H1 (cell line): ENCODE results near the gene YARS1. TPM values are rescaled to one million over a fixed set of nuclear protein-coding genes. Genes with fewer than 3 reads are reported as not detected.

Source experiments
- CTCF ChIA-PET: fragments of 300-600 bp; sonication (Branson Sonifier 250); formaldehyde crosslinking; loops from one replicate; lab custom pipeline; 2021; ENCODE audit not compliant: partially characterized antibody; lab: Charles Lee
- POLR2A ChIA-PET: fragments of 300-600 bp; sonication (Branson Sonifier 250); formaldehyde crosslinking; loops from one replicate; lab custom pipeline; 2021; ENCODE audit warnings: inconsistent platforms; ENCODE audit not compliant: partially characterized antibody; lab: Charles Lee
- DNase-seq, 2 experiments: peaks; one replicate each; pipeline versions ENCODE4 v3.0.0 to v3.0.0-alpha.2; 2010 to 2022; ENCODE audit warnings: low spot score in 2 of 2, low read depth in 1 of 2, mixed read lengths in 1 of 2
- FAIRE-seq: peaks from 2 replicates; lab custom pipeline; 2011; peaks lifted over from hg19 to GRCh38; lab: Jason Lieb, UNC
- H2AFZ ChIP-seq: 2 replicates; pipeline ENCODE4 v1.8.1; 2012; ENCODE audit warnings: low read length, inconsistent platforms
- H2AK5ac ChIP-seq: 2 replicates; pipeline ENCODE4 v1.6.1; 2013; ENCODE audit warnings: low read depth, low read length
- H2BK120ac ChIP-seq: replicated peaks from 2 replicates; pipeline ENCODE3; 2013; ENCODE audit warnings: low read depth, low read length, inconsistent platforms
- H2BK12ac ChIP-seq: 2 replicates; pipeline ENCODE4 v1.6.1; 2013; ENCODE audit warnings: low read depth, low read length
- H2BK15ac ChIP-seq: 2 replicates; pipeline ENCODE4 v1.6.1; 2013; ENCODE audit warnings: low read length
- H2BK20ac ChIP-seq: 2 replicates; pipeline ENCODE4 v1.6.1; 2013; ENCODE audit warnings: low read length
- H2BK5ac ChIP-seq: 2 replicates; pipeline ENCODE4 v1.6.1; 2013; ENCODE audit warnings: low read depth, low read length
- H3K14ac ChIP-seq: 2 replicates; pipeline ENCODE4 v1.6.1; 2013; ENCODE audit warnings: inconsistent platforms; ENCODE audit not compliant: insufficient read length
- H3K18ac ChIP-seq: 2 replicates; pipeline ENCODE4 v1.6.1; 2013; ENCODE audit warnings: low read length; ENCODE audit errors: extremely low read depth
- H3K23ac ChIP-seq: 2 replicates; pipeline ENCODE4 v1.6.1; 2013; ENCODE audit warnings: inconsistent platforms; ENCODE audit not compliant: insufficient read length
- H3K23me2 ChIP-seq: 2 replicates; pipeline ENCODE4 v1.6.1; 2013; ENCODE audit warnings: low read depth, low read length
- H3K27ac ChIP-seq: 2 replicates; pipeline ENCODE4 v1.6.1; 2011; ENCODE audit warnings: low read depth, low read length, inconsistent platforms
- H3K27me3 ChIP-seq, 4 experiments: replicated peaks in 1 of 4; 1 replicate in 1 of 4; 2 replicates in 3 of 4; pipeline versions ENCODE4 v1.6.1 to v1.8.1; 2011 to 2013; ENCODE audit warnings: low read length in 3 of 4, mild to moderate bottlenecking in 3 of 4, inconsistent platforms in 2 of 4, mixed read lengths in 2 of 4, moderate library complexity in 1 of 4; ENCODE audit not compliant: control insufficient read depth in 3 of 4, insufficient read depth in 3 of 4; ENCODE audit errors: extremely low read depth in 1 of 4
- H3K36me3 ChIP-seq, 4 experiments: 2 replicates each; pipeline versions ENCODE4 v1.6.1 to v1.8.1; 2011 to 2013; ENCODE audit warnings: mild to moderate bottlenecking in 4 of 4, low read length in 3 of 4, moderate library complexity in 2 of 4, control low read depth in 1 of 4, inconsistent platforms in 1 of 4; ENCODE audit not compliant: insufficient read depth in 4 of 4, control insufficient read depth in 2 of 4
- H3K4ac ChIP-seq: replicated peaks from 2 replicates; pipeline ENCODE3; 2013; ENCODE audit warnings: low read length, low read depth, mixed read lengths, inconsistent platforms; ENCODE audit not compliant: insufficient read length
- H3K4me1 ChIP-seq, 4 experiments: replicated peaks in 1 of 4; 1 replicate in 1 of 4; 2 replicates in 3 of 4; pipeline versions ENCODE4 v1.6.1 to v1.8.1; 2011 to 2013; ENCODE audit warnings: low read length in 3 of 4, inconsistent platforms in 2 of 4, mixed read lengths in 1 of 4; ENCODE audit not compliant: insufficient read depth in 4 of 4, control insufficient read depth in 3 of 4
- H3K4me2 ChIP-seq, 2 experiments: 2 replicates each; pipeline versions ENCODE4 v1.6.1 to v1.8.1; 2011 to 2013; ENCODE audit warnings: low read depth in 2 of 2, low read length in 2 of 2, control low read depth in 1 of 2, inconsistent platforms in 1 of 2, mild to moderate bottlenecking in 1 of 2; ENCODE audit not compliant: insufficient read depth in 1 of 2
- H3K4me3 ChIP-seq, 4 experiments: fragments of 200-600, 300-600 bp in 1 of 4; sonication (generic), shearing (Covaris generic), sonication (Bioruptor Twin) in 1 of 4; 2 replicates each; pipeline versions ENCODE4 v1.5.1 to v1.8.1; 2011 to 2016; ENCODE audit warnings: low read length in 4 of 4, low read depth in 3 of 4, control low read depth in 2 of 4, inconsistent platforms in 2 of 4, mild to moderate bottlenecking in 2 of 4, mixed read lengths in 1 of 4, moderate library complexity in 1 of 4; ENCODE audit not compliant: insufficient read depth in 2 of 4; ENCODE audit errors: extremely low read depth in 1 of 4
- H3K56ac ChIP-seq: replicated peaks from 2 replicates; pipeline ENCODE3; 2013; ENCODE audit warnings: low read depth, mild to moderate bottlenecking, mixed read lengths, low read length, inconsistent platforms; ENCODE audit not compliant: insufficient read length
- H3K79me1 ChIP-seq: 2 replicates; pipeline ENCODE4 v1.6.1; 2013; ENCODE audit warnings: low read depth, low read length, control low read depth
- H3K79me2 ChIP-seq, 2 experiments: 2 replicates each; pipeline versions ENCODE4 v1.6.1 to v1.8.1; 2012 to 2013; ENCODE audit warnings: low read length in 2 of 2, mild to moderate bottlenecking in 2 of 2, inconsistent platforms in 1 of 2; ENCODE audit not compliant: insufficient read depth in 2 of 2, control insufficient read depth in 1 of 2
- H3K9ac ChIP-seq, 4 experiments: replicated peaks in 1 of 4; 1 replicate in 1 of 4; 2 replicates in 3 of 4; pipeline versions ENCODE4 v1.6.1 to v1.8.1; 2011 to 2013; ENCODE audit warnings: low read depth in 3 of 4, low read length in 3 of 4, control low read depth in 2 of 4, mild to moderate bottlenecking in 2 of 4, moderate library complexity in 2 of 4, inconsistent platforms in 1 of 4; ENCODE audit errors: extremely low read depth in 1 of 4
- H3K9me3 ChIP-seq, 2 experiments: 2 replicates each; pipeline versions ENCODE4 v1.6.1 to v1.8.1; 2012 to 2013; ENCODE audit warnings: mild to moderate bottlenecking in 2 of 2, moderate library complexity in 2 of 2, control low read depth in 1 of 2, inconsistent platforms in 1 of 2, low read depth in 1 of 2, low read length in 1 of 2, mixed read lengths in 1 of 2; ENCODE audit not compliant: insufficient read depth in 2 of 2
- H4K20me1 ChIP-seq, 2 experiments: replicated peaks in 1 of 2; 2 replicates each; pipeline versions ENCODE3 to v1.8.1; 2011 to 2013; ENCODE audit warnings: inconsistent platforms in 2 of 2, low read length in 2 of 2, mild to moderate bottlenecking in 1 of 2; ENCODE audit not compliant: insufficient read depth in 2 of 2, control insufficient read depth in 1 of 2
- H4K5ac ChIP-seq: 2 replicates; pipeline ENCODE4 v1.6.1; 2013; ENCODE audit warnings: low read length, low read depth, mixed read lengths, inconsistent platforms; ENCODE audit not compliant: insufficient read length
- H4K8ac ChIP-seq: 2 replicates; pipeline ENCODE4 v1.8.0; 2013; ENCODE audit warnings: mild to moderate bottlenecking, moderate library complexity, low read length, inconsistent platforms; ENCODE audit not compliant: insufficient read depth; ENCODE audit errors: extremely low read depth
- H4K91ac ChIP-seq: replicated peaks from 2 replicates; pipeline ENCODE3; 2013; ENCODE audit warnings: low read length, mixed read lengths, inconsistent platforms; ENCODE audit not compliant: insufficient read length
- CBX8 ChIP-seq: fragments of 300-800, 300-1000 bp; sonication (generic); IDR thresholded peaks from 2 replicates; pipeline ENCODE4 v1.7.1; 2016; ENCODE audit warnings: low read depth, low read length, borderline replicate concordance
- HDAC6 ChIP-seq: IDR thresholded peaks from one replicate; pipeline ENCODE4 v1.7.1; 2012; ENCODE audit warnings: low read depth, mild to moderate bottlenecking, inconsistent platforms, low read length, moderate library complexity
- NRF1 ChIP-seq: IDR thresholded peaks from 2 replicates; pipeline ENCODE4 v1.6.1; 2011; ENCODE audit warnings: mild to moderate bottlenecking, low read depth, low read length, improper control_type of control experiment
- TEAD4 ChIP-seq: IDR thresholded peaks from 2 replicates; pipeline ENCODE4 v1.6.1; 2012; ENCODE audit warnings: low read depth, low read length, inconsistent platforms, mixed read lengths
- WGBS, 2 experiments: shearing (Covaris generic) in 1 of 2; methylation state at CpG; one replicate each; pipeline versions ENCODE4 v1.1.6 to v1.1.7; 2013 to 2015; ENCODE audit warnings: low lambda C conversion rate in 2 of 2, mixed read lengths in 2 of 2, inconsistent platforms in 1 of 2, low coverage in 1 of 2, missing lambda C conversion rate in 1 of 2; ENCODE audit not compliant: insufficient replicate concordance in 2 of 2, insufficient coverage in 1 of 2, insufficient read length in 1 of 2; ENCODE audit errors: extremely low coverage in 1 of 2, missing lambda C conversion rate in 1 of 2; 5-methylcytosine and 5-hydroxymethylcytosine counted together
- polyA plus RNA-seq, 7 experiments: library from polyadenylated mRNA; depleted of rRNA in 3 of 7; stranded (reverse) in 5 of 7; unstranded in 2 of 7; fragments of >200 nt in 5 of 7; fragments of 200-250 nt in 2 of 7; gene quantifications; 1 replicate in 5 of 7; 2 replicates in 1 of 7; 4 replicates in 1 of 7; pipeline versions ENCODE4 v1.2.1 to v1.2.3, GENCODE V29; 2011 to 2013; ENCODE audit warnings: missing spikeins in 2 of 7, mixed read lengths in 2 of 7
- total RNA-seq: library from RNA; stranded (reverse); fragmentation: NEBNext Ultra II Directional; extraction: Animal tissue kit (Norgen Biotek cat#: 25700); gene quantifications from 2 replicates; pipeline ENCODE4 v1.2.1, GENCODE V29; 2021

YARS1 gene
- total and polyA plus RNA-seq, 2 of the 8 experiments (the other 6 are each of a cell fraction or from before 2014, with no cell fraction given), result 47.1 to 226 TPM

DNA sequence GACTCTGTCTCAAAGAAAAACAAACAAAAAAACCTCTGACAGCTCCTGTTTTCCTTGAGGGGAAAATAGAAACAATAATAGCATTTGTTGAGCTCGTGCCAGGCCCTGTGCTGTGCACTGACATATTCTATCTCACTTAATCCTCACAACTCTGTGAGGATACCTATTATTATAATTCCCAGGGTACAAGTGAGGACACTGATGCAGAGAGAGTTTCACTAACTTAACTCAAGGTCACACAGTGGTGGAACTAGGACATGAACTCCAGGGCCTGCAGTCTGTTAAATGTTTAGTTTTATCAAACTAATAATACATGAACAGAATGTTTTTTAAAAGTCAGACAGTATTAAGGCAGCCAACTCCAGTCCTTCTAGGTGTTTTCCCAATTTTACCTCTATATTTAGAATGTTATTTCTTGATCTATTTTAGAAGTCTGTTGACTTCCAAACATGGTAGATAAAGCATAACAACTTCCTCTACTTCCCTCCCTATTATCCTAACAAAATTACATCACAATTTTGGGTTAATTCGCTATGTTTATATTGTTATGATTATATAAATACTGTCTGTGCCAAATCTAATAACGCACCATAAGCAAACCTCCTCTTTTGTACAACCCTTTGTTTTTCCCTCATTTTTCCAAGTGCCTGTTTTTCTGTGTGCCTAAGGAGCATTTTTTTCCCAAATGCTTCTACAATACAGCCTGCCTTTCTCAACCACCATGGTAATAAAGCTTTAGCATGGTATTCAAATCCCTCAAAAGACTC lies 48.7 kb upstream of the YARS1 start:
- Histone ChIP-seq H4K8ac (no peak overlapping the region), H3K56ac (no peak overlapping the region)
- POLR2A ChIA-PET, result interaction anchor here (2.2 kb wide), 1 partner anchor 15 kb away, joined by 9 read pairs; no protein-coding TSS in a partner anchor

More for the DNA sequence above, 48.7 kb upstream of the YARS1 start:
- no peak overlapping the region for H3K18ac ChIP-seq
- no peak overlapping the region for H3K27ac ChIP-seq
- TF ChIP-seq NRF1 (no peak), CBX8 (no peak), HDAC6 (no peak), TEAD4 (no peak)
- H3K4me3 ChIP-seq, result no peak overlapping the region
- no peak overlapping the region for H3K23ac ChIP-seq
- H3K4ac ChIP-seq, result no peak overlapping the region
- H2BK15ac ChIP-seq, result no peak overlapping the region
- H3K79me1 ChIP-seq, result no peaks in the 10 kb centered on the region
- no peak for FAIRE-seq
- H2AK5ac ChIP-seq, result no peak overlapping the region
- no peak overlapping the region for H2BK5ac ChIP-seq
- H3K14ac ChIP-seq, result no peak overlapping the region
- peaks cover 3% of the 10 kb centered on the region; the same call in 1 of the 2 replicates for H3K23me2 ChIP-seq
- no peak overlapping the region for H3K9ac ChIP-seq
- no peaks in the 10 kb centered on the region for H3K9me3 ChIP-seq
- H3K36me3 ChIP-seq, result peaks cover 0 to 7% (median 0%) of the 10 kb centered on the region in 4 experiments; a peak in 4 of 8 replicates
- no peak overlapping the region for H2BK120ac ChIP-seq
- no peak overlapping the region for H4K5ac ChIP-seq
- H4K91ac ChIP-seq, result no peak overlapping the region
- no peak for DNase-seq
- no peaks in the 10 kb centered on the region for H3K79me2 ChIP-seq
- H2BK20ac ChIP-seq, result no peak overlapping the region
- WGBS, 2 experiments, result 90% methylated on average over 3 of the region's 3 CpGs; no CpG with 5 or more reads in 1 of the 2 experiments
- no peak overlapping the region for H3K4me2 ChIP-seq
- peaks cover 0 to 4% of the 10 kb centered on the region in 2 experiments for H4K20me1 ChIP-seq
- no peak overlapping the region for H2BK12ac ChIP-seq
- no peak overlapping the region for H2AFZ ChIP-seq
- peaks cover 0 to 10% (median 7%) of the 10 kb centered on the region in 4 experiments; a peak in 5 of 7 replicates for H3K4me1 ChIP-seq
- CTCF ChIA-PET, result interaction anchor here (0.6 to 2.8 kb wide), 7 partner anchors 11 to 613 kb away, joined by 3 to 11 read pairs (median 4); no protein-coding TSS in a partner anchor
- H3K27me3 ChIP-seq, result peaks cover 5 to 21% (median 14%) of the 10 kb centered on the region in 4 experiments
